Activated CD4-positive, alpha-beta T cell treated with anti-CD3 and anti-CD28 coated beads, Interleukin-2, amount 50 U/mL, for 16 hours (primary cell): ENCODE results near the gene COL9A2.

Source experiments
- DNase-seq: peaks from one replicate; pipeline ENCODE4 v3.0.0-alpha.2; 2020

The COL9A2 gene

DNA sequence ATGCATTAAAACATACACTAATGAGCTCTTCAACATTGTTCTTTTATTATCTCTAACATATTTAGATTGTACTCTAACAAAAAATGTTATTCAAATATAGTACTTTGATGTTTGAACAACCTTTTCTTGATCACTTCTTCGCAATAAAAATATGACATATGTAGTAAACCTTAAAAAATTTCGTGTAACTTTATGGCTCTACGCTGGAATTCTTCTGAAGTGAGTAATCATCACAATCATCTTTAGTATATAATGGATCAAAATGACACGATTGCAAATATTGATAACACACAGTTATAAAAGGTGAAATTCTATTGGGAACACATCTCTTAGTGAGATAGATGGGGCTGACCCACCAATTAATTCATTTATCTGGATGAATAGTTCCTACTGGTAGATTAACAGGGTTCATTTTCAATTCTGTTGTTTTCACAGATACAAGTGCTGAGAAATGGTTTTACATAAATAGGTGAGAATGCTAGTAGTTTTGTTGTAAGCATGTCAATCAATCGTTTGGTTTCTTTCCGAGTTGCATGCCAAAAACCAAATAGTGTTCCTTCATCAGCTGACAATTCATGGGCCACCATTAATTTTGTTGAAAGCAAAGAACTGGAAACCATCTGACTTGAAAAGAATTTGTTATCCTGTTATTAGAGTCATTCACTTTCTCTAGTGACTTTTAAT is 60.5 kb downstream of the COL9A2 start:
- DNase-seq = no peak

GRCh38 chr1:40255231-40255630 is 61.9 kb downstream of the COL9A2 start:
- DNase-seq = no peak

- no peak for DNase-seq
These were observed 64.5 kb downstream of the COL9A2 start for GRCh38 chr1:40252601-40253000.

DNA sequence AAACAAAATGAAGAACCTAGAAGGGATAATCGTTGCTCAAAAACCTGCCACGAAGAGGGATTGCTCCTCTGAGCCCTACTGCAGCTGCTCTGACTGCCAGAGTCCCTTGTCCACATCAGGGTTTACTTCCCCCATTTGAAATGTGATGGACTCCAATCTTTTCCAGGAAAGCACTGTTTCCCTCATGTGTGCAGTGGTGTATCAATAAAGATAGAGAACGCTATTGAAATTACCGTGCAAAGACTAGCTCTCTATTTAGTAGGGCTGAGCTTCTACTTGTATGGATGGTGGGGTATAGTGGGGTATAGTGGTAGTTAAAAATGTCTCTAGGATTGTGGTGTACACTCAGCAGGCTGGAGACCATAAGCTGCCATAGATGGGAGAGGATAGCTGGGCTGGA is 65.6 kb downstream of the COL9A2 start:
- no peak for DNase-seq
